ENCODE results near the gene CTBP1. TPM values are rescaled to one million over a fixed set of nuclear protein-coding genes. Genes with fewer than 3 reads are reported as not detected.

CTBP1 gene
- polyA plus RNA-seq, 1 donor (not counting 4 experiments of a cell fraction or from before 2014, with no cell fraction given), result 46.9 TPM

DNA sequence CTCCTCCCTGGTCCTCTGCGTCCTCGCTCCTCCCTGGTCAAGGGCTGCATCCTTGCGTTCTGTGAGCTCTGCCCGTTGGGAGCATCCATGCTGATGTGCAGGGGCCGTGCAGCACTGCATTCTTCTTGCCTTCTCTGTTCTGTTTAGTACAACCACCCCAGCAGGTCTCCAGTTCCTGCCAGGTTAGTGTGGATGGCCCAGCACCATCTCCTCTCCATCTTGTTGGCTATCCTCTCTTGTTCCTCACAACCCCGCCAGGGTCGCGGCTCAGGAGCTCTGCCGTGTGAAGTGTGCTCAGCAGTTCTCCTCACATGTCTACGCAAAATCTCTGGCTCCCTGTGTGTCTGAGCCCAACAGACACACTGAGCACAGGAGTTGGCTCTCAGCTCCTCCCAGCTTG, 30.3 kb upstream of the CTBP1 start:
- Histone ChIP-seq H3K36me3 (ENCODE audit: control insufficient read depth in 2 of 2, extremely low read depth in 1 of 2, insufficient read depth in 2 of 2, low read length in 2 of 2) (no peaks in the 10 kb centered on the region), H3K4me1 (ENCODE audit: control insufficient read depth, extremely low read depth, insufficient read depth, low read length) (no peaks in the 10 kb centered on the region), H4K20me1 (ENCODE audit: control insufficient read depth, extremely low read depth, insufficient read depth, low read length) (no peaks in the 10 kb centered on the region), H3K27ac (ENCODE audit: control insufficient read depth, insufficient read depth, low read length) (no peak overlapping the region), H3K27me3 (ENCODE audit: control insufficient read depth, extremely low read depth, insufficient read depth, low read length) (no peaks in the 10 kb centered on the region), H3K79me2 (ENCODE audit: control insufficient read depth, insufficient read depth, low read length) (no peaks in the 10 kb centered on the region), H3K9me1 (ENCODE audit: control insufficient read depth, extremely low read depth, insufficient read depth, low read length) (no peaks in the 10 kb centered on the region), H2AFZ (ENCODE audit: control insufficient read depth, low read length) (no peak overlapping the region), H3K9me3 (ENCODE audit: control insufficient read depth, low read depth, low read length) (no peaks in the 10 kb centered on the region), H3K4me3 (ENCODE audit: control insufficient read depth in 2 of 3, extremely low read depth in 1 of 3, insufficient read depth in 2 of 3, low read depth in 1 of 3, low read length in 3 of 3) (no peak overlapping the region), H3K4me2 (ENCODE audit: control insufficient read depth, extremely low read depth, insufficient read depth, low read depth, low read length) (no peak overlapping the region), H3K9ac (ENCODE audit: control insufficient read depth, extremely low read depth, insufficient read depth, low read length) (no peak overlapping the region)
- DNase-seq (ENCODE audit: low read depth, low spot score) (no peak), FAIRE-seq (no peak)
- TF ChIP-seq, protein P1, sequence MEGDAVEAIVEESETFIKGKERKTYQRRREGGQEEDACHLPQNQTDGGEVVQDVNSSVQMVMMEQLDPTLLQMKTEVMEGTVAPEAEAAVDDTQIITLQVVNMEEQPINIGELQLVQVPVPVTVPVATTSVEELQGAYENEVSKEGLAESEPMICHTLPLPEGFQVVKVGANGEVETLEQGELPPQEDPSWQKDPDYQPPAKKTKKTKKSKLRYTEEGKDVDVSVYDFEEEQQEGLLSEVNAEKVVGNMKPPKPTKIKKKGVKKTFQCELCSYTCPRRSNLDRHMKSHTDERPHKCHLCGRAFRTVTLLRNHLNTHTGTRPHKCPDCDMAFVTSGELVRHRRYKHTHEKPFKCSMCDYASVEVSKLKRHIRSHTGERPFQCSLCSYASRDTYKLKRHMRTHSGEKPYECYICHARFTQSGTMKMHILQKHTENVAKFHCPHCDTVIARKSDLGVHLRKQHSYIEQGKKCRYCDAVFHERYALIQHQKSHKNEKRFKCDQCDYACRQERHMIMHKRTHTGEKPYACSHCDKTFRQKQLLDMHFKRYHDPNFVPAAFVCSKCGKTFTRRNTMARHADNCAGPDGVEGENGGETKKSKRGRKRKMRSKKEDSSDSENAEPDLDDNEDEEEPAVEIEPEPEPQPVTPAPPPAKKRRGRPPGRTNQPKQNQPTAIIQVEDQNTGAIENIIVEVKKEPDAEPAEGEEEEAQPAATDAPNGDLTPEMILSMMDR (optimal IDR thresholded peaks at IDR 0.05 in 1 of 3, IDR thresholded peaks at IDR 0.05 in 1 of 3, conservative IDR thresholded peaks at IDR 0.05 in 1 of 3; ENCODE audit: extremely low read depth in 1 of 3, insufficient read depth in 2 of 3, low read length in 3 of 3), result no peak
- TF ChIP-seq EZH2 (IDR thresholded peaks at IDR 0.05; ENCODE audit: low read length), result no peak
- dilution Hi-C loops (cut with MboI; ENCODE audit: extremely low pct_ligation_motif_present, low sequenced_read_pairs), result no loop called here

DNA sequence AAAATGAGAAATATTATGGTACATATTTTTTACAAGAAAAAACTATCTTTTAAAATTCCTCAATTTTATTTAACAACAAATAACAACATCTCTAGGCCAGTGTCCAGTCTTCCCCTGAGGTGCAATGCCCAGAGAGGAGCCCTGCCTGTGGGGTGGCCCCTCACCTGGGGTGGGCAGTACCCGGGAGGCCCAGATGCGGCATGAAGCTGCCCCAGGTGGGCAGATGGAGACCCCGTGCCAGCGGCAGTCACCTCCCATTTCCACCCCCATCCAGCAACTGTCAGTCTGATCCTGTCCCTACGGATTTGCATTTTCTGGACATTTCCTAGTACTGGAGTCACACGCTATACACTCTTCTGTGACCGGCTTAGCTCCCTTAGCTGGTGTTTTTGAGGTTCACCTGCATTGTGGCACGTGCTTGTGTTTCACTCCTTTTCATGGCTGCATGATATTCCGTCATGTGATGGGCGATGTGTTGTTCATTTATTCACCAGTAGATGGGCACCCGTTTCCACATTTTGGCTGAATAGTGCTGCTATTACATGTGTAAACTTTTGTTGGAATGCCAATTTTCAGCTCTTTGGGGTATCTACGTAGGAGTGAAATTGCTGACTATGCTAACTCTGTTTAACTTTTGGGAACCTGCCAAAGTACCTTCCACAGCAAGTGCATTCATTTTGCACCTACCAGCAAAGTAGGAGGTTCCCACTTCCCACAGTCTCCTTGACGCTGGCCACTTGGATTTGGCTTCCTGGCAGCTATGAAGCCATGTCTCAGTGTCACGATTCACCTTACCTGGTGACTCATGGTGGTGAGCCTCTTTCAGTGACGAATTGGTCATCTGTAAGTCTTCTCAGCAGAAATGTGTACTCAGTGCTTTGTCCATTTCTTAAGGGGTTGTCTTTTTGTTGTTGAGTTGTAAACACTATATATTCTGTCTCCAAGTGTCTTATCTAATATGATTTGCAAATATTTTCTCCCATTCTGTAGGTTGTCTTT, 29.0 kb upstream of the CTBP1 start:
- dilution Hi-C loops (cut with MboI; ENCODE audit: extremely low pct_ligation_motif_present, low sequenced_read_pairs), result no loop called here

More for the DNA sequence above, 29.0 kb upstream of the CTBP1 start:
- no peak overlapping the region for H3K9ac ChIP-seq (ENCODE audit: control insufficient read depth, extremely low read depth, insufficient read depth, low read length)
- H3K4me2 ChIP-seq (ENCODE audit: control insufficient read depth, extremely low read depth, insufficient read depth, low read depth, low read length), result no peak overlapping the region
- no peak for DNase-seq (ENCODE audit: low read depth, low spot score)
- no peaks in the 10 kb centered on the region for H3K9me3 ChIP-seq (ENCODE audit: control insufficient read depth, low read depth, low read length)
- H3K27ac ChIP-seq (ENCODE audit: control insufficient read depth, insufficient read depth, low read length), result no peak overlapping the region
- H3K27me3 ChIP-seq (ENCODE audit: control insufficient read depth, extremely low read depth, insufficient read depth, low read length), result no peaks in the 10 kb centered on the region
- no peaks in the 10 kb centered on the region for H3K4me1 ChIP-seq (ENCODE audit: control insufficient read depth, extremely low read depth, insufficient read depth, low read length)
- no peaks in the 10 kb centered on the region for H3K9me1 ChIP-seq (ENCODE audit: control insufficient read depth, extremely low read depth, insufficient read depth, low read length)
- TF ChIP-seq, protein P1 (optimal IDR thresholded peaks at IDR 0.05 in 1 of 3, IDR thresholded peaks at IDR 0.05 in 1 of 3, conservative IDR thresholded peaks at IDR 0.05 in 1 of 3; ENCODE audit: extremely low read depth in 1 of 3, insufficient read depth in 2 of 3, low read length in 3 of 3), result peak in 2 of 3 experiments; percentile 41 to 47
- no peak for TF ChIP-seq EZH2 (IDR thresholded peaks at IDR 0.05; ENCODE audit: low read length)
- H4K20me1 ChIP-seq (ENCODE audit: control insufficient read depth, extremely low read depth, insufficient read depth, low read length), result no peaks in the 10 kb centered on the region
- no peak overlapping the region for H2AFZ ChIP-seq (ENCODE audit: control insufficient read depth, low read length)
- H3K4me3 ChIP-seq (ENCODE audit: control insufficient read depth in 2 of 3, extremely low read depth in 1 of 3, insufficient read depth in 2 of 3, low read depth in 1 of 3, low read length in 3 of 3), result no peak overlapping the region
- no peaks in the 10 kb centered on the region for H3K36me3 ChIP-seq (ENCODE audit: control insufficient read depth in 2 of 2, extremely low read depth in 1 of 2, insufficient read depth in 2 of 2, low read length in 2 of 2)
- no peaks in the 10 kb centered on the region for H3K79me2 ChIP-seq (ENCODE audit: control insufficient read depth, insufficient read depth, low read length)
- no peak for FAIRE-seq

Measured in keratinocyte (primary cell).